HG02884 (cell line): ENCODE results near the gene CLMN.

Experiments used
- ATAC-seq: cut with Tn5 transposase; IDR thresholded peaks from one replicate; pipeline ENCODE4 v1.9.1; 2021; ENCODE audit warnings: mild to moderate bottlenecking, moderate library complexity; ENCODE audit not compliant: unreplicated experiment

The CLMN gene

GRCh38 chr14:95319312-95320077 is at the start of gene CLMN:
Gene CLMN, minus strand, starts transcription at chr14:95319908. Its CDS starts 116 bp downstream, at chr14:95319792.
- peak; percentile 40 for ATAC-seq

GRCh38 chr14:95365401-95365800 is 45.7 kb upstream of the CLMN start:
- ATAC-seq: no peak

GRCh38 chr14:95364481-95365209 is 44.9 kb upstream of the CLMN start:
- ATAC-seq: no peak

- ATAC-seq: no peak
These were observed 43.8 kb upstream of the CLMN start for GRCh38 chr14:95363468-95363954.

- ATAC-seq: no peak
These were observed 42.4 kb upstream of the CLMN start for GRCh38 chr14:95362138-95362494.

- no peak for ATAC-seq
These were observed 41.8 kb upstream of the CLMN start for GRCh38 chr14:95361373-95362137.

GRCh38 chr14:95360828-95361227 is 41.1 kb upstream of the CLMN start:
- no peak for ATAC-seq

- ATAC-seq: no peak
These were observed 40.5 kb upstream of the CLMN start for GRCh38 chr14:95359994-95360826.

- no peak for ATAC-seq
These were observed 36.6 kb upstream of the CLMN start for GRCh38 chr14:95356245-95356869.

- no peak for ATAC-seq
These were observed 35.7 kb upstream of the CLMN start for GRCh38 chr14:95355422-95355821.

- ATAC-seq: no peak
These were observed 35.1 kb upstream of the CLMN start for GRCh38 chr14:95354834-95355233.

- ATAC-seq: no peak
These were observed 34.0 kb upstream of the CLMN start for GRCh38 chr14:95353664-95354063.

- no peak for ATAC-seq
These were observed 33.3 kb upstream of the CLMN start for GRCh38 chr14:95353007-95353406.

GRCh38 chr14:95352481-95352880 is 32.8 kb upstream of the CLMN start:
- ATAC-seq: no peak

- no peak for ATAC-seq
These were observed 29.5 kb upstream of the CLMN start for GRCh38 chr14:95349241-95349640.

GRCh38 chr14:95348395-95349080 is 28.8 kb upstream of the CLMN start:
- ATAC-seq: no peak

- no peak for ATAC-seq
These were observed 27.1 kb upstream of the CLMN start for GRCh38 chr14:95346820-95347219.

- no peak for ATAC-seq
These were observed 26.6 kb upstream of the CLMN start for GRCh38 chr14:95346266-95346665.

- ATAC-seq: no peak
These were observed 25.3 kb upstream of the CLMN start for GRCh38 chr14:95345032-95345431.

- no peak for ATAC-seq
These were observed 24.8 kb upstream of the CLMN start for GRCh38 chr14:95344536-95344935.
